Measurements from ENCODE around the gene AVP. TPM values are rescaled to one million over a fixed set of nuclear protein-coding genes. Genes with fewer than 3 reads are reported as not detected.

AVP gene
- total and polyA plus RNA-seq, 2 of the 13 experiments (the other 11 are each of a cell fraction or from before 2014, with no cell fraction given), result 0.12 TPM; not detected in 1

- TF ChIP-seq ZNF407 (CRISPR knock-in tag; IDR thresholded peaks at IDR 0.05; ENCODE audit: not compliant biosample characterization), result no peak
- no peak for TF ChIP-seq AHR (CRISPR knock-in tag; IDR thresholded peaks at IDR 0.05)
- no peak for TF ChIP-seq ZNF230 (CRISPR knock-in tag; IDR thresholded peaks at IDR 0.05)
- no peak for TF ChIP-seq SCMH1 (CRISPR knock-in tag; IDR thresholded peaks at IDR 0.05; ENCODE audit: borderline replicate concordance)
- 0 out of 2 replicates have a peak, but pooled peaks have one; percentile 43 for TF ChIP-seq NR0B2 (CRISPR knock-in tag; IDR thresholded peaks at IDR 0.05)
- TF ChIP-seq SKI (IDR thresholded peaks at IDR 0.05; ENCODE audit: partially characterized antibody), result no peak
- peak; percentile 66; the same call in 1 of the 2 replicates for TF ChIP-seq KDM5B (CRISPR knock-in tag; IDR thresholded peaks at IDR 0.05; ENCODE audit: borderline replicate concordance)
- TF ChIP-seq HDAC2 (CRISPR knock-in tag; IDR thresholded peaks at IDR 0.05), result no peak
- no peak for TF ChIP-seq ZBTB33 (CRISPR knock-in tag; IDR thresholded peaks at IDR 0.05)
- TF ChIP-seq ZNF709 (CRISPR knock-in tag; IDR thresholded peaks at IDR 0.05), result no peak
- TF ChIP-seq YEATS2 (CRISPR knock-in tag; IDR thresholded peaks at IDR 0.05; ENCODE audit: borderline replicate concordance), result no peak
- TF ChIP-seq ZSCAN25 (CRISPR knock-in tag; IDR thresholded peaks at IDR 0.05), result no peak
- no peak for TF ChIP-seq MIXL1 (CRISPR knock-in tag; IDR thresholded peaks at IDR 0.05)
- TF ChIP-seq ZNF766 (CRISPR knock-in tag; IDR thresholded peaks at IDR 0.05; ENCODE audit: borderline replicate concordance), result no peak
- TF ChIP-seq ZNF343 (CRISPR knock-in tag; IDR thresholded peaks at IDR 0.05), result no peak
- TF ChIP-seq TFDP2 (CRISPR knock-in tag; IDR thresholded peaks at IDR 0.05), result no peak
- no peak for TF ChIP-seq ZNF746 (CRISPR knock-in tag; IDR thresholded peaks at IDR 0.05)
Observed at GRCh38 chr20:3105256-3106137, 21.0 kb upstream of the AVP start (continued).

All from HepG2 (cell line).